GM21737 (cell line): ENCODE data around the gene CPS1.
A peak's percentile ranks its signal among the peaks of the same experiment; 100 is the strongest.

Experiments
- ATAC-seq: cut with Tn5 transposase; IDR thresholded peaks from one replicate; pipeline ENCODE4 v1.9.1; 2021; ENCODE audit warnings: mild to moderate bottlenecking, moderate library complexity; ENCODE audit not compliant: unreplicated experiment

Gene CPS1

GRCh38 chr2:210546424-210547208, 9.8 kb upstream of the CPS1 start:
- ATAC-seq: no peak

- ATAC-seq: no peak
These were observed 8.4 kb upstream of the CPS1 start for GRCh38 chr2:210548031-210548430.

- no peak for ATAC-seq
These were observed 7.5 kb upstream of the CPS1 start for GRCh38 chr2:210548878-210549384.

- no peak for ATAC-seq
These were observed 5.4 kb upstream of the CPS1 start for GRCh38 chr2:210551001-210551400.

- no peak for ATAC-seq
These were observed 3.0 kb upstream of the CPS1 start for GRCh38 chr2:210553373-210553772.

GRCh38 chr2:210555555-210555954, 844 bp upstream of the CPS1 start:
- no peak for ATAC-seq

- ATAC-seq: no peak
These were observed 1.3 kb downstream of the CPS1 start for GRCh38 chr2:210557721-210558120.

GRCh38 chr2:210558708-210559107, 2.3 kb downstream of the CPS1 start:
- no peak for ATAC-seq

GRCh38 chr2:210559182-210559581, 2.8 kb downstream of the CPS1 start:
- ATAC-seq: no peak

- no peak for ATAC-seq
These were observed 5.1 kb downstream of the CPS1 start for GRCh38 chr2:210561475-210561874.

- ATAC-seq: no peak
These were observed 5.7 kb downstream of the CPS1 start for GRCh38 chr2:210562091-210562490.

- ATAC-seq: no peak
These were observed 6.2 kb downstream of the CPS1 start for GRCh38 chr2:210562502-210563080.

- no peak for ATAC-seq
These were observed 10.9 kb downstream of the CPS1 start for GRCh38 chr2:210567279-210567678.

GRCh38 chr2:210568108-210568507, 11.7 kb downstream of the CPS1 start:
- no peak for ATAC-seq

GRCh38 chr2:210577263-210578071, 21.1 kb downstream of the CPS1 start:
- ATAC-seq: peak; percentile 82

GRCh38 chr2:210584834-210585233, 28.4 kb downstream of the CPS1 start:
- ATAC-seq: no peak

GRCh38 chr2:210586381-210586780, 30.0 kb downstream of the CPS1 start:
- no peak for ATAC-seq

GRCh38 chr2:210591663-210592062, 35.3 kb downstream of the CPS1 start:
- ATAC-seq: no peak

- no peak for ATAC-seq
These were observed 36.3 kb downstream of the CPS1 start for GRCh38 chr2:210592726-210593125.

GRCh38 chr2:210593166-210593565, 36.8 kb downstream of the CPS1 start:
- ATAC-seq: no peak

- no peak for ATAC-seq
These were observed 41.8 kb downstream of the CPS1 start for GRCh38 chr2:210598219-210598618.

GRCh38 chr2:210599476-210599875, 43.1 kb downstream of the CPS1 start:
- ATAC-seq: no peak
